ENCODE data around the gene SEMA3D. TPM values are rescaled to one million over a fixed set of nuclear protein-coding genes. Genes with fewer than 3 reads are reported as not detected.

SEMA3D gene
- total RNA-seq, 4 donors from 2014 or later, result 4.8 to 12.7 (median 9.8) TPM

DNA sequence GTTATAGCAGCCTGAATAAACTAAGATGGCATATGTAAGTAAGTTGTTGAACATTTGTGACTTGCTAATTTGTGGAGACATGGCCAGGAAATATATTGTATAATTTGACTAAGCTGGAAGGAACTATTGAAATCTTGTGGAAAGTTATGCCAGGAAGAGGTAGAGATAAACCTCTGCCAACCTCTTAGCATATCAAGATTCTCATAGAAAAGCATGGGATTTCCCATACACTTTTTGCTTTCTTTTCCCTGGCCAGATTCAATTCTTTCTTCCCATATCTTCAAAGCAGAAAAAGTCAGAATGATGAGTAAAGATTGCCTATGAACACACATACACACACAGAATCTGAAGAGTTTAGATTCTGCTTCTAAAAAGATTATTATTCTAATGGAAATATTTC is 216.2 kb downstream of the SEMA3D start:
- Histone ChIP-seq H3K27ac (no peak overlapping the region), H3K36me3 (no peaks in the 10 kb centered on the region), H3K4me1 (no peaks in the 10 kb centered on the region), H3K4me3 (no peak overlapping the region), H3K27me3 (no peaks in the 10 kb centered on the region), H3K9me3 (no peaks in the 10 kb centered on the region)
- no peak for DNase-seq (ENCODE audit: low spot score in 2 of 2)
- no peak for TF ChIP-seq EP300 (IDR thresholded peaks at IDR 0.05)
- TF ChIP-seq, protein P1, sequence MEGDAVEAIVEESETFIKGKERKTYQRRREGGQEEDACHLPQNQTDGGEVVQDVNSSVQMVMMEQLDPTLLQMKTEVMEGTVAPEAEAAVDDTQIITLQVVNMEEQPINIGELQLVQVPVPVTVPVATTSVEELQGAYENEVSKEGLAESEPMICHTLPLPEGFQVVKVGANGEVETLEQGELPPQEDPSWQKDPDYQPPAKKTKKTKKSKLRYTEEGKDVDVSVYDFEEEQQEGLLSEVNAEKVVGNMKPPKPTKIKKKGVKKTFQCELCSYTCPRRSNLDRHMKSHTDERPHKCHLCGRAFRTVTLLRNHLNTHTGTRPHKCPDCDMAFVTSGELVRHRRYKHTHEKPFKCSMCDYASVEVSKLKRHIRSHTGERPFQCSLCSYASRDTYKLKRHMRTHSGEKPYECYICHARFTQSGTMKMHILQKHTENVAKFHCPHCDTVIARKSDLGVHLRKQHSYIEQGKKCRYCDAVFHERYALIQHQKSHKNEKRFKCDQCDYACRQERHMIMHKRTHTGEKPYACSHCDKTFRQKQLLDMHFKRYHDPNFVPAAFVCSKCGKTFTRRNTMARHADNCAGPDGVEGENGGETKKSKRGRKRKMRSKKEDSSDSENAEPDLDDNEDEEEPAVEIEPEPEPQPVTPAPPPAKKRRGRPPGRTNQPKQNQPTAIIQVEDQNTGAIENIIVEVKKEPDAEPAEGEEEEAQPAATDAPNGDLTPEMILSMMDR (IDR thresholded peaks at IDR 0.05), result no peak
- TF ChIP-seq POLR2A (IDR thresholded peaks at IDR 0.05), result no peak

GRCh38 chr7:84953234-84953633 is 233.6 kb downstream of the SEMA3D start:
- Histone ChIP-seq H3K4me3 (no peak overlapping the region), H3K36me3 (no peaks in the 10 kb centered on the region), H3K9me3 (peaks cover 0 to 3% (median 0%) of the 10 kb centered on the region in 4 donors), H3K27me3 (no peaks in the 10 kb centered on the region), H3K4me1 (no peaks in the 10 kb centered on the region), H3K27ac (no peak overlapping the region)
- no peak for TF ChIP-seq EP300 (IDR thresholded peaks at IDR 0.05)
- TF ChIP-seq POLR2A (IDR thresholded peaks at IDR 0.05), result no peak
- TF ChIP-seq, protein P1 (IDR thresholded peaks at IDR 0.05), result no peak
- DNase-seq (ENCODE audit: low spot score in 2 of 2), result no peak
- 34 to 36% methylated on average over 5 of the region's 5 CpGs for WGBS, 2 donors

DNA sequence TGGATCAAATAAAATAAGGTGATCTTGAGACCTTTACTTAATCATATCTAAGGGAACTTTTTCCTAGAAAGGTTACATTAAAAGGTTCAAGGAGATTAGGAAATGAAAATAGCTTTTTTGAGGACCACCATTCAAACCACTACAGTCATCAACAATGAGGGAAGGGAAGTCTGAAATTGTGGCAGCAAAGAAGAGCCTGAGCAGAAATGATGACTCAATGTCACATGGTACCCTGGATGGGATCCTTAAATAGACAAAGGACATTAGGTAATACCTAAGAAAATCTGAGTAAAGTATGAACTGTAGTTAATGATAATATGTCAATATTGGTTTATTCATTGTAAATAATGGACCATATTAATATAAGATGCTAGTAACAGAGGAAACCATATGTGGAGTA is 236.0 kb downstream of the SEMA3D start:
- Histone ChIP-seq H3K4me1 (no peaks in the 10 kb centered on the region), H3K27ac (no peak overlapping the region), H3K9me3 (peaks cover 0 to 3% (median 0%) of the 10 kb centered on the region in 4 donors), H3K4me3 (no peak overlapping the region), H3K36me3 (no peaks in the 10 kb centered on the region), H3K27me3 (no peaks in the 10 kb centered on the region)
- TF ChIP-seq EP300 (IDR thresholded peaks at IDR 0.05) (no peak), POLR2A (IDR thresholded peaks at IDR 0.05) (no peak)
- TF ChIP-seq, protein P1 (IDR thresholded peaks at IDR 0.05), result no peak
- no peak for DNase-seq (ENCODE audit: low spot score in 2 of 2)

DNA sequence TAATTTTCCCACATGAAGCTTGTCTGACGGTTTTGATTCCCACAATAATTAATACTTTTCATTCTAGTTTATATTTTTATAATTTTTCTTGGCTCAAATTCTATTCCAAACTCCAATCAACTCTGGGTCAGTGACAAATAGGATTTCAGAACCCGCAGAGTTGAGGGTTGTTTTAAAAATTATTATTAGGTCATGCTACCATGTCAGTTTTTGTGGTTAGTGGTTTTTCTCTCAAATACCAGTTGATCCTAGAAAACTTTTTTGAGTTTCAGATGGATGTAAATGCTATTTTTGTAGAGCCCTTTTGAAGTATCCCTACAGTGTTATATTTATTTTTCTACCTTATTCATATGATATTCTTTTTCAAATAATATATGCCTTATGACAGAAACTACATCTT is 237.4 kb downstream of the SEMA3D start:
- H3K9me3 ChIP-seq, result no peaks in the 10 kb centered on the region
- H3K4me1 ChIP-seq, result no peaks in the 10 kb centered on the region
- 71 to 75% methylated on average over 2 of the region's 2 CpGs for WGBS, 2 donors
- DNase-seq (ENCODE audit: low spot score in 2 of 2), result no peak
- no peaks in the 10 kb centered on the region for H3K27me3 ChIP-seq
- H3K4me3 ChIP-seq, result no peak overlapping the region
- TF ChIP-seq, protein P1 (IDR thresholded peaks at IDR 0.05), result no peak
- TF ChIP-seq POLR2A (IDR thresholded peaks at IDR 0.05), result no peak
- TF ChIP-seq EP300 (IDR thresholded peaks at IDR 0.05), result no peak
- no peaks in the 10 kb centered on the region for H3K36me3 ChIP-seq
- no peak overlapping the region for H3K27ac ChIP-seq

- H3K9me3 ChIP-seq, result no peaks in the 10 kb centered on the region
- TF ChIP-seq, protein P1 (IDR thresholded peaks at IDR 0.05), result no peak
- TF ChIP-seq EP300 (IDR thresholded peaks at IDR 0.05) (no peak), POLR2A (IDR thresholded peaks at IDR 0.05) (no peak)
- no peaks in the 10 kb centered on the region for H3K4me1 ChIP-seq
- H3K4me3 ChIP-seq, result no peak overlapping the region
- no peaks in the 10 kb centered on the region for H3K36me3 ChIP-seq
- no peaks in the 10 kb centered on the region for H3K27me3 ChIP-seq
- DNase-seq (ENCODE audit: low spot score in 2 of 2), result no peak
- no peak overlapping the region for H3K27ac ChIP-seq
- 69 to 71% methylated on average over 1 of the region's 1 CpG for WGBS, 2 donors
Observed at GRCh38 chr7:84949067-84949466, 237.8 kb downstream of the SEMA3D start.

Measured in tibial nerve (tissue), 4 donors.